ENCODE results near the gene PPM1G.

Gene PPM1G

GRCh38 chr2:27408601-27409320 is 630 bp downstream of the PPM1G start:
- DNase-seq = peak; percentile 17

GRCh38 chr2:27407798-27408491 is 1.4 kb downstream of the PPM1G start:
- DNase-seq = peak; percentile 18

- no peak for DNase-seq
Observed at GRCh38 chr2:27400348-27401135, 8.8 kb downstream of the PPM1G start.

GRCh38 chr2:27398962-27399361 is 10.4 kb downstream of the PPM1G start:
- DNase-seq = no peak

GRCh38 chr2:27393225-27393624 is 16.2 kb downstream of the PPM1G start:
- no peak for DNase-seq

- no peak for DNase-seq
Observed at GRCh38 chr2:27390822-27391679, 18.3 kb downstream of the PPM1G start.

- DNase-seq = no peak
Observed at GRCh38 chr2:27381577-27382181, 27.7 kb downstream of the PPM1G start.

GRCh38 chr2:27380626-27381545 is 28.5 kb downstream of the PPM1G start, which contains the start of gene ZNF513:
Gene ZNF513, minus strand, starts transcription at chr2:27380734. Its CDS starts 208 bp downstream, at chr2:27380526.
- peak; percentile 97 for DNase-seq

GRCh38 chr2:27379836-27380625 is 29.4 kb downstream of the PPM1G start:
- peak; percentile 68 for DNase-seq

GRCh38 chr2:27379383-27379835 is 30.0 kb downstream of the PPM1G start:
- DNase-seq = no peak

- no peak for DNase-seq
Observed at GRCh38 chr2:27378809-27379290, 30.5 kb downstream of the PPM1G start.

GRCh38 chr2:27378096-27378808 is 31.1 kb downstream of the PPM1G start:
- no peak for DNase-seq

- no peak for DNase-seq
Observed at GRCh38 chr2:27377618-27378095, 31.7 kb downstream of the PPM1G start.

GRCh38 chr2:27376866-27377617 is 32.3 kb downstream of the PPM1G start:
- no peak for DNase-seq

- no peak for DNase-seq
Observed at GRCh38 chr2:27376151-27376865, 33.1 kb downstream of the PPM1G start.

GRCh38 chr2:27375513-27376099 is 33.8 kb downstream of the PPM1G start:
- DNase-seq = no peak

- DNase-seq = no peak
Observed at GRCh38 chr2:27373567-27373966, 35.8 kb downstream of the PPM1G start.
